T-cell (primary cell): ENCODE measurements around the gene MAGEA3. TPM values are rescaled to one million over a fixed set of nuclear protein-coding genes. Genes with fewer than 3 reads are reported as not detected.
"Not testable (repeated sequence)": the region's sequence is repeated elsewhere in the genome, so short reads cannot be mapped to it uniquely, and the experiment has no call there.

Experiments used
- ATAC-seq, 4 experiments: fragments of 200-7000 bp in 3 of 4; fragments of 150-1000 bp in 1 of 4; cut with Tn5 transposase; replicated peaks in 1 of 4; 1 replicate in 3 of 4; 2 replicates in 1 of 4; pipeline ENCODE4 v1.10.0; 2021; ENCODE audit warnings: moderate library complexity in 3 of 4, mild to moderate bottlenecking in 2 of 4, moderate number of reproducible peaks in 1 of 4
- CTCF ChIA-PET, 2 donors: fragments of 300-600 bp; sonication (Branson Sonifier 250); formaldehyde crosslinking; loops; one replicate each; lab custom pipeline; 2022; ENCODE audit warnings: antibody characterized with exemption in 2 of 2; lab: Charles Lee
- POLR2A ChIA-PET, 2 donors: fragments of 300-600 bp; sonication (Branson Sonifier 250); formaldehyde crosslinking; loops; one replicate each; lab custom pipeline; 2022; ENCODE audit warnings: antibody characterized with exemption in 2 of 2; lab: Charles Lee
- DNase-seq, 35 experiments: peaks; one replicate each; pipeline versions ENCODE4 v3.0.0 to v3.0.0-alpha.2; 2013 to 2023
- H3K27ac ChIP-seq: one replicate; pipeline ENCODE4 v1.5.1; 2013; ENCODE audit warnings: low read length
- H3K27me3 ChIP-seq, 2 experiments: replicated peaks in 1 of 2; 1 replicate in 1 of 2; 2 replicates in 1 of 2; pipeline versions ENCODE4 v1.6.1 to v1.7.0; 2013; ENCODE audit warnings: low read length in 1 of 2, mixed read lengths in 1 of 2; ENCODE audit not compliant: control insufficient read depth in 2 of 2, insufficient read depth in 2 of 2; ENCODE audit errors: extremely low read depth in 1 of 2
- H3K36me3 ChIP-seq, 2 donors: 1 replicate in 1 of 2; 2 replicates in 1 of 2; pipeline versions ENCODE4 v1.6.1 to v1.7.0; 2013; ENCODE audit warnings: low read length in 1 of 2; ENCODE audit not compliant: control insufficient read depth in 2 of 2, insufficient read depth in 1 of 2; ENCODE audit errors: extremely low read depth in 1 of 2
- H3K4me1 ChIP-seq, 2 experiments: 1 replicate in 1 of 2; 2 replicates in 1 of 2; pipeline versions ENCODE4 v1.6.1 to v1.7.0; 2013; ENCODE audit warnings: low read length in 2 of 2, mixed read lengths in 1 of 2; ENCODE audit not compliant: insufficient read depth in 2 of 2, control insufficient read depth in 1 of 2; ENCODE audit errors: extremely low read depth in 1 of 2
- H3K4me3 ChIP-seq, 2 donors: 1 replicate in 1 of 2; 2 replicates in 1 of 2; pipeline versions ENCODE4 v1.5.1 to v1.7.0; 2013; ENCODE audit warnings: mild to moderate bottlenecking in 2 of 2, low read length in 1 of 2, moderate library complexity in 1 of 2; ENCODE audit not compliant: control insufficient read depth in 1 of 2; ENCODE audit errors: extremely low read depth in 1 of 2
- H3K9me3 ChIP-seq: 2 replicates; pipeline ENCODE4 v1.7.0; 2013
- H3K27ac Mint-ChIP-seq, 2 donors: one replicate each; pipeline ENCODE4 v1.8.0; 2020 to 2021; ENCODE audit warnings: mild to moderate bottlenecking in 2 of 2, mixed read lengths in 2 of 2
- H3K27me3 Mint-ChIP-seq, 2 donors: one replicate each; pipeline ENCODE4 v1.8.0; 2021 to 2022; ENCODE audit warnings: mixed read lengths in 2 of 2
- H3K36me3 Mint-ChIP-seq: one replicate; pipeline ENCODE4 v1.8.0; 2021; ENCODE audit warnings: mixed read lengths
- H3K4me1 Mint-ChIP-seq, 3 donors: one replicate each; pipeline ENCODE4 v1.8.0; 2020 to 2022; ENCODE audit warnings: mixed read lengths in 3 of 3, mild to moderate bottlenecking in 1 of 3
- H3K4me3 Mint-ChIP-seq, 3 donors: one replicate each; pipeline ENCODE4 v1.8.0; 2020 to 2022; ENCODE audit warnings: mild to moderate bottlenecking in 3 of 3, mixed read lengths in 3 of 3, moderate library complexity in 3 of 3
- H3K9me3 Mint-ChIP-seq, 3 donors: one replicate each; pipeline ENCODE4 v1.8.0; 2020 to 2022; ENCODE audit warnings: mixed read lengths in 3 of 3
- WGBS: methylation state at CpG from one replicate; pipeline ENCODE4 v1.1.5; 2013; ENCODE audit warnings: missing lambda C conversion rate; ENCODE audit not compliant: insufficient coverage; 5-methylcytosine and 5-hydroxymethylcytosine counted together
- total RNA-seq, 35 experiments: library from RNA in 6 of 35; stranded (reverse) in 6 of 35; fragments of 120-200 nt in 1 of 35; gene quantifications; one replicate each; pipeline versions ENCODE4 v1.2.1 to v1.2.4 and lab custom pipeline; 2013 to 2026

The MAGEA3 gene
- total RNA-seq, 5 donors from 2014 or later (not counting 1 experiment from before 2014, with no cell fraction given): 0.28 to 0.33 TPM; not detected in 3

DNA sequence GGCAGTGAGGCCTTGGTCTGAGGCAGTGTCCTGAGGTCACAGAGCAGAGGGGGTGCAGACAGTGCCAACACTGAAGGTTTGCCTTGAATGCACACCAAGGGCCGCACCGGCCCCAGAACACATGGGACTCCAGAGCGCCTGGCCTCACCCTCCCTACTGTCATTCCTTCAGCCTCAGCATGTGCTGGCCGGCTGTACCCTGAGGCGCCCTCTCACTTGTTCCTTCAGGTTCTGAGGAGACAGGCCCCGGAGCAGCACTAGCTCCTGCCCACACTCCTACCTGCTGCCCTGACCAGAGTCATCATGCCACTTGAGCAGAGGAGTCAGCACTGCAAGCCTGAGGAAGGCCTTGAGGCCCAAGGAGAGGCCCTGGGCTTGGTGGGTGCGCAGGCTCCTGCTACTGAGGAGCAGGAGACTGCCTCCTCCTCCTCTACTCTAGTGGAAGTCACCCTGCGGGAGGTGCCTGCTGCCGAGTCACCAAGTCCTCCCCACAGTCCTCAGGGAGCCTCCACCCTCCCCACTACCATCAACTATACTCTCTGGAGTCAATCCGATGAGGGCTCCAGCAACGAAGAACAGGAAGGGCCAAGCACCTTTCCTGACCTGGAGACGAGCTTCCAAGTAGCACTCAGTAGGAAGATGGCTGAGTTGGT, 37.4 kb downstream of the MAGEA3 start:
- CTCF ChIA-PET: no interaction called here
- Mint-ChIP-seq H3K4me3 (no peak overlapping the region), H3K9me3 (no peaks in the 10 kb centered on the region), H3K4me1 (no peaks in the 10 kb centered on the region), H3K27ac (no peak overlapping the region), H3K27me3 (peaks cover 0 to 4% of the 10 kb centered on the region in 2 donors), H3K36me3 (no peaks in the 10 kb centered on the region)
- DNase-seq: no peak
- Histone ChIP-seq H3K27me3 (no peaks in the 10 kb centered on the region), H3K4me1 (no peaks in the 10 kb centered on the region), H3K4me3 (no peak overlapping the region), H3K27ac (no peak overlapping the region), H3K9me3 (no peaks in the 10 kb centered on the region), H3K36me3 (no peaks in the 10 kb centered on the region)
- POLR2A ChIA-PET: no interaction called here
- ATAC-seq: no peak
- 75% methylated on average over 4 of the region's 12 CpGs for WGBS

- CTCF ChIA-PET, H3K4me1 Mint-ChIP-seq, POLR2A ChIA-PET, H3K9me3 Mint-ChIP-seq, H3K36me3 ChIP-seq, H3K27ac Mint-ChIP-seq, H3K9me3 ChIP-seq, H3K4me1 ChIP-seq, H3K27ac ChIP-seq, ATAC-seq, DNase-seq, H3K36me3 Mint-ChIP-seq, H3K4me3 ChIP-seq, H3K27me3 Mint-ChIP-seq, H3K4me3 Mint-ChIP-seq, H3K27me3 ChIP-seq: not testable (repeated sequence)
- 83% methylated on average over 4 of the region's 12 CpGs for WGBS
These were observed 37.9 kb downstream of the MAGEA3 start for GRCh38 chrX:152736528-152736927.

DNA sequence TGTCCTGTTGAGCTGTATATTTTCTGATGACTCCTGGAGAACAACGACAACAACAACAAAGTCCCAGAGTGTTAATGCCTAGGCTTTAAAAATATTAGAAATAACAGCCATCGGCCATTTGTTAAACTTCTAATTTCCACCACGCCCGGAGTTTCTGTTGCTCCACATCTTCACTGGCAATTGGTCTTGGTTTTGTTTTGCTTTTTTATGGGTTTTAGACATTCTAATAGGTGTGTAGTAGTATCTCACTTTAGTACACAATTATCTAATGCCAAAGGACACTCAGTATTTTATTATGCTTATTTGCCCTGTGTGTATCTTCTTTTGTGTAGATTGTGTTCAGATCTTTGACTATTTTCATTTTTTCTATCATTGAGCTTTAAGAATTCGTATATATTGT, 40.0 kb downstream of the MAGEA3 start:
- Mint-ChIP-seq H3K4me1 (no peaks in the 10 kb centered on the region), H3K27ac (no peak overlapping the region), H3K36me3 (no peaks in the 10 kb centered on the region), H3K4me3 (no peak overlapping the region), H3K27me3 (peaks cover 0 to 6% of the 10 kb centered on the region in 2 donors), H3K9me3 (no peaks in the 10 kb centered on the region)
- Histone ChIP-seq H3K27me3 (no peaks in the 10 kb centered on the region), H3K9me3 (no peaks in the 10 kb centered on the region), H3K4me3 (no peak overlapping the region), H3K27ac (no peak overlapping the region), H3K36me3 (no peaks in the 10 kb centered on the region), H3K4me1 (no peaks in the 10 kb centered on the region)
- no CpG with 5 or more reads among the region's 5 CpGs for WGBS
- ATAC-seq: no peak
- POLR2A ChIA-PET: no interaction called here
- CTCF ChIA-PET: no interaction called here
- DNase-seq: no peak

Other genes starting within 250 kb of the MAGEA3 start
- gene GABRA3, start 247.5 kb upstream of the MAGEA3 start, total RNA-seq: not detected
- not detected for gene GABRQ, start 60.9 kb upstream of the MAGEA3 start, total RNA-seq
- not detected for gene CSAG2, start 10.5 kb downstream of the MAGEA3 start, total RNA-seq
- not detected for gene MAGEA2B, start 15.8 kb downstream of the MAGEA3 start, total RNA-seq
- gene CSAG1, start 34.9 kb downstream of the MAGEA3 start, total RNA-seq: not detected
- gene MAGEA12, start 35.0 kb downstream of the MAGEA3 start, total RNA-seq: under 1 TPM in 1 of 5 donors, not detected in 4; 0.13 TPM
- gene MAGEA2, start 55.0 kb downstream of the MAGEA3 start, total RNA-seq: under 1 TPM in 1 of 5 donors, not detected in 4; 0.19 TPM
- not detected for gene CSAG3, start 60.4 kb downstream of the MAGEA3 start, total RNA-seq
- under 1 TPM in 1 of 5 donors, not detected in 4; 0.15 TPM for gene MAGEA6, start 70.9 kb downstream of the MAGEA3 start, total RNA-seq
- gene CETN2, start 132.0 kb downstream of the MAGEA3 start, total RNA-seq: 1 to 10 TPM; 6.5 to 7.6 (median 6.9) TPM
- gene NSDHL, start 132.3 kb downstream of the MAGEA3 start, total RNA-seq: 1 to 10 TPM; 3.1 to 8.1 (median 7.1) TPM
- gene ZNF185, start 199.3 kb downstream of the MAGEA3 start, total RNA-seq: 1 to 10 TPM; 1.9 to 3.3 (median 2.2) TPM